ENCODE data around the gene ERICH6B. TPM values are rescaled to one million over a fixed set of nuclear protein-coding genes. Genes with fewer than 3 reads are reported as not detected.

Gene ERICH6B
- total RNA-seq, 4 donors from 2014 or later: not detected

- H3K4me1 ChIP-seq: peaks cover 0 to 10% (median 2%) of the 10 kb centered on the region in 4 donors
- H3K36me3 ChIP-seq: peaks cover 42 to 85% (median 70%) of the 10 kb centered on the region in 4 donors
- intact Hi-C loops (cut with DNase I): loop anchor here (10.0 kb wide), 1 partner anchor 654 kb away; no protein-coding TSS in a partner anchor
- DNase-seq (ENCODE audit: extremely low spot score): no peak
- no peaks in the 10 kb centered on the region for H3K27me3 ChIP-seq
- no peak for TF ChIP-seq POLR2AphosphoS5 (IDR thresholded peaks at IDR 0.05)
- TF ChIP-seq EP300 (IDR thresholded peaks at IDR 0.05): no peak
- TF ChIP-seq CTCF (IDR thresholded peaks at IDR 0.05): no peak
- TF ChIP-seq POLR2A (IDR thresholded peaks at IDR 0.05; ENCODE audit: low read depth): no peak
- WGBS: 95% methylated on average over 3 of the region's 3 CpGs
- H3K27ac ChIP-seq (replicated peaks in 1 of 4): no peak overlapping the region
- no peaks in the 10 kb centered on the region for H3K9me3 ChIP-seq
- no peak overlapping the region for H3K4me3 ChIP-seq
Observed at GRCh38 chr13:45510672-45511071, 104.9 kb downstream of the ERICH6B start.

GRCh38 chr13:45508776-45509175 is 106.8 kb downstream of the ERICH6B start:
- DNase-seq (ENCODE audit: extremely low spot score): no peak
- Histone ChIP-seq H3K4me3 (no peak overlapping the region), H3K4me1 (peaks cover 0 to 10% (median 2%) of the 10 kb centered on the region in 4 donors), H3K27me3 (no peaks in the 10 kb centered on the region), H3K27ac (replicated peaks in 1 of 4) (no peak overlapping the region), H3K9me3 (no peaks in the 10 kb centered on the region), H3K36me3 (peaks cover 40 to 83% (median 71%) of the 10 kb centered on the region in 4 donors)
- intact Hi-C loops (cut with DNase I): no loop called here
- TF ChIP-seq POLR2A (IDR thresholded peaks at IDR 0.05; ENCODE audit: low read depth) (no peak), CTCF (IDR thresholded peaks at IDR 0.05) (no peak), EP300 (IDR thresholded peaks at IDR 0.05) (no peak), POLR2AphosphoS5 (IDR thresholded peaks at IDR 0.05) (no peak)
- 87% methylated on average over 7 of the region's 7 CpGs for WGBS

GRCh38 chr13:45506811-45507210 is 108.7 kb downstream of the ERICH6B start:
- peaks cover 0 to 5% (median 1%) of the 10 kb centered on the region in 4 donors for H3K4me1 ChIP-seq
- H3K9me3 ChIP-seq: no peaks in the 10 kb centered on the region
- H3K27ac ChIP-seq (replicated peaks in 1 of 4): no peak overlapping the region
- intact Hi-C loops (cut with DNase I): no loop called here
- TF ChIP-seq POLR2AphosphoS5 (IDR thresholded peaks at IDR 0.05): no peak
- no peak for TF ChIP-seq EP300 (IDR thresholded peaks at IDR 0.05)
- TF ChIP-seq CTCF (IDR thresholded peaks at IDR 0.05): no peak
- TF ChIP-seq POLR2A (IDR thresholded peaks at IDR 0.05; ENCODE audit: low read depth): no peak
- no peak for DNase-seq (ENCODE audit: extremely low spot score)
- H3K27me3 ChIP-seq: no peaks in the 10 kb centered on the region
- peaks cover 37 to 84% (median 70%) of the 10 kb centered on the region in 4 donors for H3K36me3 ChIP-seq
- H3K4me3 ChIP-seq: no peak overlapping the region
- 78% methylated on average over 6 of the region's 6 CpGs for WGBS

- Histone ChIP-seq H3K9me3 (no peaks in the 10 kb centered on the region), H3K4me1 (no peaks in the 10 kb centered on the region), H3K27me3 (no peaks in the 10 kb centered on the region), H3K4me3 (no peak overlapping the region), H3K27ac (replicated peaks in 1 of 4) (no peak overlapping the region), H3K36me3 (peaks cover 15 to 75% (median 53%) of the 10 kb centered on the region in 4 donors)
- DNase-seq (ENCODE audit: extremely low spot score): no peak
- intact Hi-C loops (cut with DNase I): no loop called here
- TF ChIP-seq POLR2AphosphoS5 (IDR thresholded peaks at IDR 0.05): no peak
- TF ChIP-seq POLR2A (IDR thresholded peaks at IDR 0.05; ENCODE audit: low read depth): no peak
- no peak for TF ChIP-seq EP300 (IDR thresholded peaks at IDR 0.05)
- TF ChIP-seq CTCF (IDR thresholded peaks at IDR 0.05): no peak
Observed at GRCh38 chr13:45503658-45504057, 111.9 kb downstream of the ERICH6B start.

- intact Hi-C loops (cut with DNase I): no loop called here
- peaks cover 30 to 81% (median 59%) of the 10 kb centered on the region in 4 donors for H3K36me3 ChIP-seq
- no peak for DNase-seq (ENCODE audit: extremely low spot score)
- H3K27ac ChIP-seq (replicated peaks in 1 of 4): no peak overlapping the region
- TF ChIP-seq POLR2AphosphoS5 (IDR thresholded peaks at IDR 0.05): no peak
- TF ChIP-seq EP300 (IDR thresholded peaks at IDR 0.05): no peak
- no peak for TF ChIP-seq POLR2A (IDR thresholded peaks at IDR 0.05; ENCODE audit: low read depth)
- WGBS: 96% methylated on average over 1 of the region's 1 CpG
- H3K27me3 ChIP-seq: no peaks in the 10 kb centered on the region
- H3K4me3 ChIP-seq: no peak overlapping the region
- no peaks in the 10 kb centered on the region for H3K4me1 ChIP-seq
- no peaks in the 10 kb centered on the region for H3K9me3 ChIP-seq
Observed at GRCh38 chr13:45501175-45501526, 114.4 kb downstream of the ERICH6B start.

Measured in esophagus muscularis mucosa (tissue), 4 donors.